H1 (cell line): ENCODE results near the gene OSBPL3. TPM values are rescaled to one million over a fixed set of nuclear protein-coding genes. Genes with fewer than 3 reads are reported as not detected.

ENCODE experiments used
- ASH2L ChIP-seq: fragments of 200-600, 300-600 bp; sonication (generic); IDR thresholded peaks from one replicate; pipeline ENCODE4 v1.7.1; 2017; ENCODE audit warnings: low read length
- ATF3 ChIP-seq: IDR thresholded peaks from 2 replicates; pipeline ENCODE4 v1.6.1; 2011; ENCODE audit warnings: low read depth, mild to moderate bottlenecking, low read length; ENCODE audit not compliant: insufficient read depth
- CBX5 ChIP-seq: fragments of 300-800, 300-1000 bp; sonication (generic); IDR thresholded peaks from 2 replicates; pipeline ENCODE4 v1.7.1; 2016; ENCODE audit warnings: antibody characterized with exemption, low read length, low read depth
- CHD1 ChIP-seq: IDR thresholded peaks from 2 replicates; pipeline ENCODE4 v1.6.1; 2012; ENCODE audit warnings: low read depth, low read length, improper control_type of control experiment
- CREB1 ChIP-seq: IDR thresholded peaks from 2 replicates; pipeline ENCODE4 v1.6.1; 2012; ENCODE audit warnings: inconsistent platforms
- CTCF ChIP-seq, 3 experiments: IDR thresholded peaks; 1 replicate in 2 of 3; 2 replicates in 1 of 3; pipeline versions ENCODE4 v1.5.1 to v1.6.1; 2011; ENCODE audit warnings: low read length in 3 of 3, mild to moderate bottlenecking in 3 of 3, inconsistent platforms in 2 of 3, low read depth in 1 of 3, moderate library complexity in 1 of 3; ENCODE audit not compliant: insufficient read depth in 1 of 3; ENCODE audit errors: control extremely low read depth in 1 of 3
- EGR1 ChIP-seq: IDR thresholded peaks from 2 replicates; pipeline ENCODE4 v1.6.1; 2011; ENCODE audit warnings: low read depth, low read length, borderline replicate concordance
- EP300 ChIP-seq, 2 experiments: IDR thresholded peaks; 1 replicate in 1 of 2; 2 replicates in 1 of 2; pipeline ENCODE4 v1.6.1; 2011 to 2012; ENCODE audit warnings: low read depth in 2 of 2, low read length in 2 of 2, mild to moderate bottlenecking in 2 of 2, borderline replicate concordance in 1 of 2, inconsistent platforms in 1 of 2, moderate library complexity in 1 of 2
- EZH2 ChIP-seq: fragments of 200-600 bp; sonication (generic); IDR thresholded peaks from 2 replicates; pipeline ENCODE4 v1.7.1; 2012; ENCODE audit warnings: low read depth, mild to moderate bottlenecking, moderate library complexity, low read length, inconsistent platforms; ENCODE audit not compliant: severe bottlenecking
- HDAC6 ChIP-seq: IDR thresholded peaks from one replicate; pipeline ENCODE4 v1.7.1; 2012; ENCODE audit warnings: low read depth, mild to moderate bottlenecking, inconsistent platforms, low read length, moderate library complexity
- JUN ChIP-seq: IDR thresholded peaks from 2 replicates; pipeline ENCODE4 v1.6.1; 2011; ENCODE audit warnings: low read depth, mild to moderate bottlenecking, improper control_type of control experiment, low read length
- JUND ChIP-seq: IDR thresholded peaks from 2 replicates; pipeline ENCODE4 v1.6.1; 2011; ENCODE audit warnings: mild to moderate bottlenecking, improper control_type of control experiment, low read length
- PHF8 ChIP-seq: fragments of 200-600 bp; sonication (generic); conservative IDR thresholded peaks from 2 replicates; pipeline ENCODE4 v1.7.1; 2012; ENCODE audit warnings: low read depth, mild to moderate bottlenecking, inconsistent platforms, low read length, moderate library complexity
- RBBP5 ChIP-seq: IDR thresholded peaks from 2 replicates; pipeline ENCODE4 v1.7.1; 2012; ENCODE audit warnings: low read depth, mild to moderate bottlenecking, inconsistent platforms, low read length, moderate library complexity, borderline replicate concordance
- RFX5 ChIP-seq: IDR thresholded peaks from 2 replicates; pipeline ENCODE4 v1.6.1; 2011; ENCODE audit warnings: low read depth, low read length, improper control_type of control experiment, borderline replicate concordance
- SUZ12 ChIP-seq: fragments of 200-600 bp; sonication (generic); IDR thresholded peaks from 2 replicates; pipeline ENCODE4 v1.6.1; 2012; ENCODE audit warnings: mild to moderate bottlenecking, inconsistent platforms, low read length, moderate library complexity, mixed read lengths
- TAF7 ChIP-seq: optimal IDR thresholded peaks from 2 replicates; pipeline ENCODE3; 2011; ENCODE audit warnings: low read depth, mild to moderate bottlenecking, inconsistent platforms, low read length, moderate library complexity, borderline replicate concordance
- polyA plus RNA-seq, 7 experiments: library from polyadenylated mRNA; depleted of rRNA in 3 of 7; stranded (reverse) in 5 of 7; unstranded in 2 of 7; fragments of >200 nt in 5 of 7; fragments of 200-250 nt in 2 of 7; gene quantifications; 1 replicate in 5 of 7; 2 replicates in 1 of 7; 4 replicates in 1 of 7; pipeline versions ENCODE4 v1.2.1 to v1.2.3, GENCODE V29; 2011 to 2013; ENCODE audit warnings: missing spikeins in 2 of 7, mixed read lengths in 2 of 7
- total RNA-seq: library from RNA; stranded (reverse); fragmentation: NEBNext Ultra II Directional; extraction: Animal tissue kit (Norgen Biotek cat#: 25700); gene quantifications from 2 replicates; pipeline ENCODE4 v1.2.1, GENCODE V29; 2021
- TF ChIP-seq, protein P1 (sequence below): IDR thresholded peaks from 2 replicates; pipeline ENCODE4 v1.6.1; 2011; ENCODE audit warnings: low read length, improper control_type of control experiment

OSBPL3 gene
- total and polyA plus RNA-seq, 2 of the 8 experiments (the other 6 are each of a cell fraction or from before 2014, with no cell fraction given) = 2.8 to 13.9 TPM

- no peak for TF ChIP-seq HDAC6
- no peak for TF ChIP-seq ASH2L
- TF ChIP-seq TAF7 = peak; percentile 46
- TF ChIP-seq, protein P1, sequence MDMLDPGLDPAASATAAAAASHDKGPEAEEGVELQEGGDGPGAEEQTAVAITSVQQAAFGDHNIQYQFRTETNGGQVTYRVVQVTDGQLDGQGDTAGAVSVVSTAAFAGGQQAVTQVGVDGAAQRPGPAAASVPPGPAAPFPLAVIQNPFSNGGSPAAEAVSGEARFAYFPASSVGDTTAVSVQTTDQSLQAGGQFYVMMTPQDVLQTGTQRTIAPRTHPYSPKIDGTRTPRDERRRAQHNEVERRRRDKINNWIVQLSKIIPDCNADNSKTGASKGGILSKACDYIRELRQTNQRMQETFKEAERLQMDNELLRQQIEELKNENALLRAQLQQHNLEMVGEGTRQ = no peak
- TF ChIP-seq ATF3 = no peak
- TF ChIP-seq CHD1 = no peak
- TF ChIP-seq JUN = 0 out of 2 replicates have a peak, but pooled peaks have one; percentile 48
- TF ChIP-seq RFX5 = no peak
- no peak for TF ChIP-seq EZH2
- 0 out of 3 replicates have a peak, but pooled peaks of 1 of the 2 experiments have one; percentile 59 for TF ChIP-seq EP300 (IDR thresholded peaks at IDR 0.05; ENCODE audit: borderline replicate concordance in 1 of 2, low read depth in 2 of 2, low read length in 2 of 2)
- no peak for TF ChIP-seq CREB1
- no peak for TF ChIP-seq RBBP5
- TF ChIP-seq CTCF (IDR thresholded peaks at IDR 0.05; ENCODE audit: control extremely low read depth in 1 of 3, insufficient read depth in 1 of 3, low read depth in 1 of 3, low read length in 3 of 3) = peak; percentile 70 to 81 (median 78)
- TF ChIP-seq JUND = no peak
- no peak for TF ChIP-seq CBX5
- TF ChIP-seq SUZ12 = no peak
- no peak for TF ChIP-seq PHF8
- no peak for TF ChIP-seq EGR1
Observed at GRCh38 chr7:24812305-24812945, 167.6 kb downstream of the OSBPL3 start (continued).
